HEK293 (cell line): Measurements from ENCODE around the gene TMEM79.

Experiments
- HOXA7 ChIP-seq: sonication (generic); formaldehyde crosslinking; IDR thresholded peaks from 2 replicates; pipeline ENCODE4 v1.8.1; 2022; ENCODE audit warnings: missing genetic modification reagents, borderline replicate concordance
- SALL2 ChIP-seq: fragments of 450-650 bp; formaldehyde crosslinking; IDR thresholded peaks from 2 replicates; pipeline ENCODE4 v1.5.0; 2017; ENCODE audit warnings: missing biosample characterization, mild to moderate bottlenecking, missing genetic modification characterization, borderline replicate concordance
- YY2 ChIP-seq: fragments of 450-650 bp; formaldehyde crosslinking; IDR thresholded peaks from 2 replicates; pipeline ENCODE4 v1.5.1; 2016; ENCODE audit warnings: missing biosample characterization, missing genetic modification characterization
- ZFP3 ChIP-seq: fragments of 450-650 bp; formaldehyde crosslinking; IDR thresholded peaks from 2 replicates; pipeline ENCODE4 v1.5.1; 2016; ENCODE audit warnings: low read depth, missing biosample characterization, missing genetic modification characterization
- ZNF121 ChIP-seq: fragments of 450-650 bp; formaldehyde crosslinking; IDR thresholded peaks from 2 replicates; pipeline ENCODE4 v1.5.1; 2016; ENCODE audit warnings: missing biosample characterization, missing genetic modification characterization
- ZNF184 ChIP-seq: fragments of 450-650 bp; IDR thresholded peaks from 2 replicates; pipeline ENCODE4 v1.5.1; 2018; ENCODE audit warnings: missing biosample characterization, mild to moderate bottlenecking, missing genetic modification characterization
- ZNF19 ChIP-seq: fragments of 450-650 bp; formaldehyde crosslinking; IDR thresholded peaks from 2 replicates; pipeline ENCODE4; 2016; ENCODE audit warnings: missing biosample characterization, missing genetic modification characterization, low read depth
- ZNF2 ChIP-seq: fragments of 450-650 bp; formaldehyde crosslinking; IDR thresholded peaks from 2 replicates; pipeline ENCODE4 v1.5.1; 2016; ENCODE audit warnings: missing biosample characterization, missing genetic modification characterization
- ZNF214 ChIP-seq: fragments of 450-650 bp; formaldehyde crosslinking; IDR thresholded peaks from 2 replicates; pipeline ENCODE4 v1.5.1; 2017; ENCODE audit warnings: missing biosample characterization, mild to moderate bottlenecking, missing genetic modification characterization, borderline replicate concordance
- ZNF239 ChIP-seq: fragments of 450-650 bp; formaldehyde crosslinking; IDR thresholded peaks from 2 replicates; pipeline ENCODE4 v1.5.1; 2016; ENCODE audit warnings: missing biosample characterization, missing genetic modification characterization
- ZNF24 ChIP-seq: fragments of 450-650 bp; formaldehyde crosslinking; IDR thresholded peaks from 2 replicates; pipeline ENCODE4 v1.5.1; 2016; ENCODE audit warnings: missing biosample characterization, missing genetic modification characterization
- ZNF354C ChIP-seq: fragments of 450-650 bp; formaldehyde crosslinking; IDR thresholded peaks from 2 replicates; pipeline ENCODE4 v1.5.1; 2016; ENCODE audit warnings: missing biosample characterization, missing genetic modification characterization, low read depth, borderline replicate concordance
- ZNF560 ChIP-seq: fragments of 450-650 bp; formaldehyde crosslinking; IDR thresholded peaks from 2 replicates; pipeline ENCODE4 v1.5.1; 2017; ENCODE audit warnings: missing biosample characterization, missing genetic modification characterization, borderline replicate concordance
- ZNF621 ChIP-seq: fragments of 450-650 bp; formaldehyde crosslinking; IDR thresholded peaks from 2 replicates; pipeline ENCODE4 v1.5.1; 2017; ENCODE audit warnings: missing biosample characterization, missing genetic modification characterization
- ZNF623 ChIP-seq: fragments of 450-650 bp; formaldehyde crosslinking; IDR thresholded peaks from 2 replicates; pipeline ENCODE4 v1.5.1; 2016; ENCODE audit warnings: missing biosample characterization, missing genetic modification characterization
- ZNF624 ChIP-seq: fragments of 450-650 bp; formaldehyde crosslinking; IDR thresholded peaks from 2 replicates; pipeline ENCODE4 v1.5.1; 2017; ENCODE audit warnings: missing biosample characterization, missing genetic modification characterization
- ZNF792 ChIP-seq: fragments of 450-650 bp; formaldehyde crosslinking; IDR thresholded peaks from 2 replicates; pipeline ENCODE4 v1.5.1; 2016; ENCODE audit warnings: missing biosample characterization, missing genetic modification characterization
- ZNF843 ChIP-seq: fragments of 450-650 bp; formaldehyde crosslinking; IDR thresholded peaks from 2 replicates; pipeline ENCODE4 v1.5.1; 2016; ENCODE audit warnings: missing biosample characterization, missing genetic modification characterization
- TF ChIP-seq, protein P1 (sequence below): fragments of 450-650 bp; formaldehyde crosslinking; IDR thresholded peaks from 2 replicates; pipeline ENCODE4 v1.5.1; 2017; ENCODE audit warnings: missing biosample characterization, missing genetic modification characterization
- TF ChIP-seq, protein P2 (sequence below): fragments of 450-650 bp; formaldehyde crosslinking; IDR thresholded peaks from 2 replicates; pipeline ENCODE4 v1.5.1; 2016; ENCODE audit warnings: missing biosample characterization, missing genetic modification characterization, borderline replicate concordance
- TF ChIP-seq, protein P3 (sequence below): fragments of 450-650 bp; formaldehyde crosslinking; conservative IDR thresholded peaks from 2 replicates; pipeline ENCODE4 v1.5.1; 2016; ENCODE audit warnings: low read depth, missing biosample characterization, missing genetic modification characterization
- TF ChIP-seq, protein P4 (sequence below): fragments of 450-650 bp; formaldehyde crosslinking; IDR thresholded peaks from 2 replicates; pipeline ENCODE4 v1.5.1; 2017; ENCODE audit warnings: missing biosample characterization, missing genetic modification characterization
- TF ChIP-seq, protein P5 (sequence below): fragments of 450-650 bp; formaldehyde crosslinking; IDR thresholded peaks from 2 replicates; pipeline ENCODE4 v1.5.1; 2016; ENCODE audit warnings: missing biosample characterization, missing genetic modification characterization
- TF ChIP-seq, protein P6 (sequence below): fragments of 450-650 bp; formaldehyde crosslinking; IDR thresholded peaks from 2 replicates; pipeline ENCODE4 v1.5.1; 2016; ENCODE audit warnings: missing biosample characterization, missing genetic modification characterization

TMEM79 gene

DNA sequence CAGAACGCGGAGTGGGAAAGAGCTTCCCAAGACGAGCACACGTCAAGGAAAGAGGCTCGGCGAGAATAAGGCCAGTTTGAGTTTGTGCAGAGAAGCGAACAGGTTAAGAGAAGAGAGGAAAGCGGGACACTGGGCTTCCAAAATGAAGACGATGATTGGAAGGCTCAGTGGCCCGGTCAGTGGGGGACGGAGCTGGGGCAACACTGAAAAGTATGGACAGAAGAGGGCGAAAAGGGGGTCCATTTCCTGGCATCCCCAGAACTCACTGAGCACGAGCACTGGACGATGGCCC, 53.7 kb downstream of the TMEM79 start (continued):
- TF ChIP-seq, protein P1, sequence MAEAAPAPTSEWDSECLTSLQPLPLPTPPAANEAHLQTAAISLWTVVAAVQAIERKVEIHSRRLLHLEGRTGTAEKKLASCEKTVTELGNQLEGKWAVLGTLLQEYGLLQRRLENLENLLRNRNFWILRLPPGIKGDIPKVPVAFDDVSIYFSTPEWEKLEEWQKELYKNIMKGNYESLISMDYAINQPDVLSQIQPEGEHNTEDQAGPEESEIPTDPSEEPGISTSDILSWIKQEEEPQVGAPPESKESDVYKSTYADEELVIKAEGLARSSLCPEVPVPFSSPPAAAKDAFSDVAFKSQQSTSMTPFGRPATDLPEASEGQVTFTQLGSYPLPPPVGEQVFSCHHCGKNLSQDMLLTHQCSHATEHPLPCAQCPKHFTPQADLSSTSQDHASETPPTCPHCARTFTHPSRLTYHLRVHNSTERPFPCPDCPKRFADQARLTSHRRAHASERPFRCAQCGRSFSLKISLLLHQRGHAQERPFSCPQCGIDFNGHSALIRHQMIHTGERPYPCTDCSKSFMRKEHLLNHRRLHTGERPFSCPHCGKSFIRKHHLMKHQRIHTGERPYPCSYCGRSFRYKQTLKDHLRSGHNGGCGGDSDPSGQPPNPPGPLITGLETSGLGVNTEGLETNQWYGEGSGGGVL = 0 out of 2 replicates have a peak, but pooled peaks have one; percentile 18
- no peak; the same call in 1 of the 2 replicates for TF ChIP-seq ZNF623
- TF ChIP-seq ZNF214 = no peak
- TF ChIP-seq, protein P2, sequence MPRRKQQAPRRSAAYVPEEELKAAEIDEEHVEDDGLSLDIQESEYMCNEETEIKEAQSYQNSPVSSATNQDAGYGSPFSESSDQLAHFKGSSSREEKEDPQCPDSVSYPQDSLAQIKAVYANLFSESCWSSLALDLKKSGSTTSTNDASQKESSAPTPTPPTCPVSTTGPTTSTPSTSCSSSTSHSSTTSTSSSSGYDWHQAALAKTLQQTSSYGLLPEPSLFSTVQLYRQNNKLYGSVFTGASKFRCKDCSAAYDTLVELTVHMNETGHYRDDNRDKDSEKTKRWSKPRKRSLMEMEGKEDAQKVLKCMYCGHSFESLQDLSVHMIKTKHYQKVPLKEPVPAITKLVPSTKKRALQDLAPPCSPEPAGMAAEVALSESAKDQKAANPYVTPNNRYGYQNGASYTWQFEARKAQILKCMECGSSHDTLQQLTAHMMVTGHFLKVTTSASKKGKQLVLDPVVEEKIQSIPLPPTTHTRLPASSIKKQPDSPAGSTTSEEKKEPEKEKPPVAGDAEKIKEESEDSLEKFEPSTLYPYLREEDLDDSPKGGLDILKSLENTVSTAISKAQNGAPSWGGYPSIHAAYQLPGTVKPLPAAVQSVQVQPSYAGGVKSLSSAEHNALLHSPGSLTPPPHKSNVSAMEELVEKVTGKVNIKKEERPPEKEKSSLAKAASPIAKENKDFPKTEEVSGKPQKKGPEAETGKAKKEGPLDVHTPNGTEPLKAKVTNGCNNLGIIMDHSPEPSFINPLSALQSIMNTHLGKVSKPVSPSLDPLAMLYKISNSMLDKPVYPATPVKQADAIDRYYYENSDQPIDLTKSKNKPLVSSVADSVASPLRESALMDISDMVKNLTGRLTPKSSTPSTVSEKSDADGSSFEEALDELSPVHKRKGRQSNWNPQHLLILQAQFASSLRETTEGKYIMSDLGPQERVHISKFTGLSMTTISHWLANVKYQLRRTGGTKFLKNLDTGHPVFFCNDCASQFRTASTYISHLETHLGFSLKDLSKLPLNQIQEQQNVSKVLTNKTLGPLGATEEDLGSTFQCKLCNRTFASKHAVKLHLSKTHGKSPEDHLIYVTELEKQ (tag by site-specific recombination) = no peak
- TF ChIP-seq ZNF121 (tag by site-specific recombination) = no peak
- TF ChIP-seq, protein P3, sequence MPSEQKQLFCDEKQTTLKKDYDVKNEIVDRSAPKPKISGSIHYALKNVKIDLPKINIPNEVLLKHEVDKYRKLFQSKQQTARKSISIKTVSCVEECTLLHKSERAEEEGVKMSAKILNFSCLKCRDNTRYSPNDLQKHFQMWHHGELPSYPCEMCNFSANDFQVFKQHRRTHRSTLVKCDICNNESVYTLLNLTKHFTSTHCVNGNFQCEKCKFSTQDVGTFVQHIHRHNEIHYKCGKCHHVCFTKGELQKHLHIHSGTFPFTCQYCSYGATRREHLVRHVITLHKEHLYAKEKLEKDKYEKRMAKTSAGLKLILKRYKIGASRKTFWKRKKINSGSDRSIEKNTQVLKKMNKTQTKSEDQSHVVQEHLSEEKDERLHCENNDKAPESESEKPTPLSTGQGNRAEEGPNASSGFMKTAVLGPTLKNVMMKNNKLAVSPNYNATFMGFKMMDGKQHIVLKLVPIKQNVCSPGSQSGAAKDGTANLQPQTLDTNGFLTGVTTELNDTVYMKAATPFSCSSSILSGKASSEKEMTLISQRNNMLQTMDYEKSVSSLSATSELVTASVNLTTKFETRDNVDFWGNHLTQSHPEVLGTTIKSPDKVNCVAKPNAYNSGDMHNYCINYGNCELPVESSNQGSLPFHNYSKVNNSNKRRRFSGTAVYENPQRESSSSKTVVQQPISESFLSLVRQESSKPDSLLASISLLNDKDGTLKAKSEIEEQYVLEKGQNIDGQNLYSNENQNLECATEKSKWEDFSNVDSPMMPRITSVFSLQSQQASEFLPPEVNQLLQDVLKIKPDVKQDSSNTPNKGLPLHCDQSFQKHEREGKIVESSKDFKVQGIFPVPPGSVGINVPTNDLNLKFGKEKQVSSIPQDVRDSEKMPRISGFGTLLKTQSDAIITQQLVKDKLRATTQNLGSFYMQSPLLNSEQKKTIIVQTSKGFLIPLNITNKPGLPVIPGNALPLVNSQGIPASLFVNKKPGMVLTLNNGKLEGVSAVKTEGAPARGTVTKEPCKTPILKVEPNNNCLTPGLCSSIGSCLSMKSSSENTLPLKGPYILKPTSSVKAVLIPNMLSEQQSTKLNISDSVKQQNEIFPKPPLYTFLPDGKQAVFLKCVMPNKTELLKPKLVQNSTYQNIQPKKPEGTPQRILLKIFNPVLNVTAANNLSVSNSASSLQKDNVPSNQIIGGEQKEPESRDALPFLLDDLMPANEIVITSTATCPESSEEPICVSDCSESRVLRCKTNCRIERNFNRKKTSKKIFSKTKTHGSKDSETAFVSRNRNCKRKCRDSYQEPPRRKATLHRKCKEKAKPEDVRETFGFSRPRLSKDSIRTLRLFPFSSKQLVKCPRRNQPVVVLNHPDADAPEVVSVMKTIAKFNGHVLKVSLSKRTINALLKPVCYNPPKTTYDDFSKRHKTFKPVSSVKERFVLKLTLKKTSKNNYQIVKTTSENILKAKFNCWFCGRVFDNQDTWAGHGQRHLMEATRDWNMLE (tag by site-specific recombination) = no peak
- TF ChIP-seq, protein P4, sequence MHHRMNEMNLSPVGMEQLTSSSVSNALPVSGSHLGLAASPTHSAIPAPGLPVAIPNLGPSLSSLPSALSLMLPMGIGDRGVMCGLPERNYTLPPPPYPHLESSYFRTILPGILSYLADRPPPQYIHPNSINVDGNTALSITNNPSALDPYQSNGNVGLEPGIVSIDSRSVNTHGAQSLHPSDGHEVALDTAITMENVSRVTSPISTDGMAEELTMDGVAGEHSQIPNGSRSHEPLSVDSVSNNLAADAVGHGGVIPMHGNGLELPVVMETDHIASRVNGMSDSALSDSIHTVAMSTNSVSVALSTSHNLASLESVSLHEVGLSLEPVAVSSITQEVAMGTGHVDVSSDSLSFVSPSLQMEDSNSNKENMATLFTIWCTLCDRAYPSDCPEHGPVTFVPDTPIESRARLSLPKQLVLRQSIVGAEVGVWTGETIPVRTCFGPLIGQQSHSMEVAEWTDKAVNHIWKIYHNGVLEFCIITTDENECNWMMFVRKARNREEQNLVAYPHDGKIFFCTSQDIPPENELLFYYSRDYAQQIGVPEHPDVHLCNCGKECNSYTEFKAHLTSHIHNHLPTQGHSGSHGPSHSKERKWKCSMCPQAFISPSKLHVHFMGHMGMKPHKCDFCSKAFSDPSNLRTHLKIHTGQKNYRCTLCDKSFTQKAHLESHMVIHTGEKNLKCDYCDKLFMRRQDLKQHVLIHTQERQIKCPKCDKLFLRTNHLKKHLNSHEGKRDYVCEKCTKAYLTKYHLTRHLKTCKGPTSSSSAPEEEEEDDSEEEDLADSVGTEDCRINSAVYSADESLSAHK = no peak
- TF ChIP-seq ZNF624 (tag by site-specific recombination) = no peak
- no peak for TF ChIP-seq ZNF184 (tag by site-specific recombination)
- TF ChIP-seq ZNF24 (tag by site-specific recombination) = peak; percentile 69; the same call in 1 of the 2 replicates
- no peak for TF ChIP-seq ZFP3 (tag by site-specific recombination)
- no peak for TF ChIP-seq ZNF621 (tag by site-specific recombination)
- TF ChIP-seq, protein P5, sequence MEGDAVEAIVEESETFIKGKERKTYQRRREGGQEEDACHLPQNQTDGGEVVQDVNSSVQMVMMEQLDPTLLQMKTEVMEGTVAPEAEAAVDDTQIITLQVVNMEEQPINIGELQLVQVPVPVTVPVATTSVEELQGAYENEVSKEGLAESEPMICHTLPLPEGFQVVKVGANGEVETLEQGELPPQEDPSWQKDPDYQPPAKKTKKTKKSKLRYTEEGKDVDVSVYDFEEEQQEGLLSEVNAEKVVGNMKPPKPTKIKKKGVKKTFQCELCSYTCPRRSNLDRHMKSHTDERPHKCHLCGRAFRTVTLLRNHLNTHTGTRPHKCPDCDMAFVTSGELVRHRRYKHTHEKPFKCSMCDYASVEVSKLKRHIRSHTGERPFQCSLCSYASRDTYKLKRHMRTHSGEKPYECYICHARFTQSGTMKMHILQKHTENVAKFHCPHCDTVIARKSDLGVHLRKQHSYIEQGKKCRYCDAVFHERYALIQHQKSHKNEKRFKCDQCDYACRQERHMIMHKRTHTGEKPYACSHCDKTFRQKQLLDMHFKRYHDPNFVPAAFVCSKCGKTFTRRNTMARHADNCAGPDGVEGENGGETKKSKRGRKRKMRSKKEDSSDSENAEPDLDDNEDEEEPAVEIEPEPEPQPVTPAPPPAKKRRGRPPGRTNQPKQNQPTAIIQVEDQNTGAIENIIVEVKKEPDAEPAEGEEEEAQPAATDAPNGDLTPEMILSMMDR (tag by site-specific recombination) = no peak; the same call in 1 of the 2 replicates
- 0 out of 2 replicates have a peak, but pooled peaks have one; percentile 34 for TF ChIP-seq ZNF843 (tag by site-specific recombination)
- no peak for TF ChIP-seq ZNF239
- peak; percentile 48; the same call in 1 of the 2 replicates for TF ChIP-seq ZNF2
- no peak for TF ChIP-seq SALL2 (tag by site-specific recombination)
- no peak for TF ChIP-seq ZNF354C (tag by site-specific recombination)
- TF ChIP-seq HOXA7 (CRISPR knock-in tag) = no peak
- TF ChIP-seq, protein P6, sequence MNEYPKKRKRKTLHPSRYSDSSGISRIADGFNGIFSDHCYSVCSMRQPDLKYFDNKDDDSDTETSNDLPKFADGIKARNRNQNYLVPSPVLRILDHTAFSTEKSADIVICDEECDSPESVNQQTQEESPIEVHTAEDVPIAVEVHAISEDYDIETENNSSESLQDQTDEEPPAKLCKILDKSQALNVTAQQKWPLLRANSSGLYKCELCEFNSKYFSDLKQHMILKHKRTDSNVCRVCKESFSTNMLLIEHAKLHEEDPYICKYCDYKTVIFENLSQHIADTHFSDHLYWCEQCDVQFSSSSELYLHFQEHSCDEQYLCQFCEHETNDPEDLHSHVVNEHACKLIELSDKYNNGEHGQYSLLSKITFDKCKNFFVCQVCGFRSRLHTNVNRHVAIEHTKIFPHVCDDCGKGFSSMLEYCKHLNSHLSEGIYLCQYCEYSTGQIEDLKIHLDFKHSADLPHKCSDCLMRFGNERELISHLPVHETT (tag by site-specific recombination) = 0 out of 2 replicates have a peak, but pooled peaks have one; percentile 36
- 0 out of 2 replicates have a peak, but pooled peaks have one; percentile 25 for TF ChIP-seq ZNF792 (tag by site-specific recombination)
- TF ChIP-seq ZNF560 (tag by site-specific recombination) = no peak
- TF ChIP-seq YY2 (tag by site-specific recombination) = 0 out of 2 replicates have a peak, but pooled peaks have one; percentile 18
- TF ChIP-seq ZNF19 (tag by site-specific recombination) = no peak
